CD4-positive, alpha-beta T cell treated with Interleukin-15 for 1 hour (primary cell): ENCODE data around the gene PEPD.

ENCODE experiments used
- DNase-seq: peaks from one replicate; pipeline ENCODE4 v3.0.0-alpha.2; 2020

Gene PEPD

GRCh38 chr19:33545217-33545981, 23.8 kb upstream of the PEPD start:
- no peak for DNase-seq

GRCh38 chr19:33535226-33535625, 13.6 kb upstream of the PEPD start:
- DNase-seq: no peak

- no peak for DNase-seq
Measured at GRCh38 chr19:33532859-33533460, 11.4 kb upstream of the PEPD start.

- DNase-seq: no peak
Measured at GRCh38 chr19:33530842-33531241, 9.3 kb upstream of the PEPD start.

GRCh38 chr19:33530296-33530695, 8.7 kb upstream of the PEPD start:
- DNase-seq: no peak

- DNase-seq: no peak
Measured at GRCh38 chr19:33529094-33529676, 7.6 kb upstream of the PEPD start.

- no peak for DNase-seq
Measured at GRCh38 chr19:33528404-33528803, 6.8 kb upstream of the PEPD start.

- no peak for DNase-seq
Measured at GRCh38 chr19:33527125-33527524, 5.5 kb upstream of the PEPD start.

GRCh38 chr19:33524024-33524664, 2.6 kb upstream of the PEPD start:
- DNase-seq: no peak

GRCh38 chr19:33523167-33523566, 1.6 kb upstream of the PEPD start:
- no peak for DNase-seq

- DNase-seq: no peak
Measured at GRCh38 chr19:33522371-33522662, 726 bp upstream of the PEPD start.

- DNase-seq: no peak
Measured at GRCh38 chr19:33520844-33521479, 629 bp downstream of the PEPD start.

GRCh38 chr19:33520048-33520643, 1.4 kb downstream of the PEPD start:
- no peak for DNase-seq

GRCh38 chr19:33519416-33519815, 2.2 kb downstream of the PEPD start:
- DNase-seq: no peak

GRCh38 chr19:33518541-33518940, 3.0 kb downstream of the PEPD start:
- DNase-seq: no peak

GRCh38 chr19:33517922-33518321, 3.7 kb downstream of the PEPD start:
- DNase-seq: no peak

GRCh38 chr19:33515921-33516320, 5.7 kb downstream of the PEPD start:
- no peak for DNase-seq

- DNase-seq: no peak
Measured at GRCh38 chr19:33514885-33515551, 6.6 kb downstream of the PEPD start.

GRCh38 chr19:33513424-33513823, 8.2 kb downstream of the PEPD start:
- no peak for DNase-seq

- DNase-seq: no peak
Measured at GRCh38 chr19:33512580-33513137, 8.9 kb downstream of the PEPD start.

GRCh38 chr19:33512021-33512420, 9.6 kb downstream of the PEPD start:
- no peak for DNase-seq

GRCh38 chr19:33511346-33511745, 10.2 kb downstream of the PEPD start:
- no peak for DNase-seq
